GM12892 (cell line): ENCODE measurements around the gene LNPEP.

Source experiments
- POLR2A ChIP-seq: IDR thresholded peaks from 2 replicates; pipeline ENCODE4 v1.6.1; 2011; ENCODE audit warnings: low read depth, low read length, control low read depth
- POLR2AphosphoS5 ChIP-seq: IDR thresholded peaks from 2 replicates; pipeline ENCODE4 v1.6.1; 2011; ENCODE audit warnings: low read depth, low read length, control low read depth
- TAF1 ChIP-seq: IDR thresholded peaks from 2 replicates; pipeline ENCODE4 v1.6.1; 2011; ENCODE audit warnings: low read depth, mild to moderate bottlenecking, control low read depth, low read length, borderline replicate concordance

DNA sequence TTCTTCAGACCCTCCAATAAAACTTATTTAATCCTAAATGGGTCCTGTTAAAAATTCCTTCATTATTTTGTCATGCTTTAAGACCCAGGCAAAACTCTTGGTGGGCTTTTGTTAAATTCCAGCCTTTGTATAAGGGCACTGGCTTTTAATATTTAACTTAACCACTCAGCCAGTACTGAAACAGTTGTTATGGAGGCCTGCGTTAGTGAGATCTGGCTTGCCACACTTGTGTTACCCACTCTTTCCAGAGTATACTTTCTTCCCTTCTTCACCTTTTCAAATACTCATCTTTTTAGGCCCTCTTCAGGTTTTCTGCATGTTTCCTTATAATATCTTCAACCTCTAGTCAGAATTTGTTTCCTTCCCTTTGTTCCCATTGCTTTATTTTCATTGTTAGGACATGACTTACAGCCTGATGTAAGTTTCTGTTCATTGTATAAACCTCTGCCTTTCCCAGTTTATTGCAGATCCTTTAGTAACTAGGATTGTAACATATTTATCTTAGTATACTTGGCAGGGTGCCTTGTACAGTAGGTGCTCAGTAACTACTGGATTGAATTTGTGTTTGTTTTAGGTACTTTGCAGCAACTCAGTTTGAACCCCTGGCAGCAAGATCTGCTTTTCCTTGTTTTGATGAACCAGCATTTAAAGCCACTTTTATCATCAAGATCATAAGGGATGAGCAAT is 48.8 kb downstream of the LNPEP start:
- TF ChIP-seq POLR2A (no peak), POLR2AphosphoS5 (no peak), TAF1 (no peak)
